GM12872 (cell line): ENCODE results near the gene CYP4F8.

Experiments used
- TF ChIP-seq, protein P1 (sequence below): IDR thresholded peaks from 3 replicates; pipeline ENCODE4 v1.5.1; 2011; ENCODE audit warnings: low read depth, mild to moderate bottlenecking, low read length, moderate library complexity; ENCODE audit not compliant: insufficient read depth

Gene CYP4F8

DNA sequence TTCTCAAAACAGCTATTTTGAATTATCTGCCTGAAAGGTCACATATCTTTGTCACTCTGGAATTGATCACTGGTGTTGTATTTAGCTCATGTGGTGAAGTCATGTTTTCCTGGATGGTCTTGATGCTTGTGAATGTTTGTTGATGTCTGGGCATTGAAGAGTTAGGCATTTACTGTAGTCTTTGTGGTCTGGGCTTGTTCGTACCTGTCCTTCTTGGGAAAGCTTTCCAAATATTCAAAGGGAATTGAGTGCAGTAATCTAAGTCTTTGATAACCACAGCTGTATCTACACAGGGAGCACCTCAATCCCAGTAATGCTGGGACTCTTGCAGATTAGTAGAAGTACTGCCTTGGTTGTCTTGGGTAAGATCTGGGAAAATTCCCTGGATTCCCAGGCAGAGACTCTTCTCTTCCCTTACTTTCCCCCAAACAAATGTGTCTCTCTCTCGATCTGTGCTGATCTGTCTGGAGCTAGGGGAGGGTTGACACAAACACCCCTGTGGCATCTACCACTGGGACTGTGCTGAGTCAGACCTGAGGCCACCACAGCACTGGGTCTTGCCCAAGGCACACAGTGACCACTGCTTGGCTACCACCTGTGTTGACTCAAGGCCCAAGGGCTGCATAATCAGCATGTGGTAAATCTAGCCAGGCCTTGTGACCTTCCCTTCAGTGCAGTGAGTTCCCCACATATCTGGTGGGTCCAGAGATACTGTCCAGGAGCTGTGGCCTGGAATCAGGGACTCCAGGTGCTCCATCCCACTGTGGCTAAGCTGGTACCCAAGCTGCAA lies 20.2 kb downstream of the CYP4F8 start:
- TF ChIP-seq, protein P1, sequence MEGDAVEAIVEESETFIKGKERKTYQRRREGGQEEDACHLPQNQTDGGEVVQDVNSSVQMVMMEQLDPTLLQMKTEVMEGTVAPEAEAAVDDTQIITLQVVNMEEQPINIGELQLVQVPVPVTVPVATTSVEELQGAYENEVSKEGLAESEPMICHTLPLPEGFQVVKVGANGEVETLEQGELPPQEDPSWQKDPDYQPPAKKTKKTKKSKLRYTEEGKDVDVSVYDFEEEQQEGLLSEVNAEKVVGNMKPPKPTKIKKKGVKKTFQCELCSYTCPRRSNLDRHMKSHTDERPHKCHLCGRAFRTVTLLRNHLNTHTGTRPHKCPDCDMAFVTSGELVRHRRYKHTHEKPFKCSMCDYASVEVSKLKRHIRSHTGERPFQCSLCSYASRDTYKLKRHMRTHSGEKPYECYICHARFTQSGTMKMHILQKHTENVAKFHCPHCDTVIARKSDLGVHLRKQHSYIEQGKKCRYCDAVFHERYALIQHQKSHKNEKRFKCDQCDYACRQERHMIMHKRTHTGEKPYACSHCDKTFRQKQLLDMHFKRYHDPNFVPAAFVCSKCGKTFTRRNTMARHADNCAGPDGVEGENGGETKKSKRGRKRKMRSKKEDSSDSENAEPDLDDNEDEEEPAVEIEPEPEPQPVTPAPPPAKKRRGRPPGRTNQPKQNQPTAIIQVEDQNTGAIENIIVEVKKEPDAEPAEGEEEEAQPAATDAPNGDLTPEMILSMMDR, result no peak

DNA sequence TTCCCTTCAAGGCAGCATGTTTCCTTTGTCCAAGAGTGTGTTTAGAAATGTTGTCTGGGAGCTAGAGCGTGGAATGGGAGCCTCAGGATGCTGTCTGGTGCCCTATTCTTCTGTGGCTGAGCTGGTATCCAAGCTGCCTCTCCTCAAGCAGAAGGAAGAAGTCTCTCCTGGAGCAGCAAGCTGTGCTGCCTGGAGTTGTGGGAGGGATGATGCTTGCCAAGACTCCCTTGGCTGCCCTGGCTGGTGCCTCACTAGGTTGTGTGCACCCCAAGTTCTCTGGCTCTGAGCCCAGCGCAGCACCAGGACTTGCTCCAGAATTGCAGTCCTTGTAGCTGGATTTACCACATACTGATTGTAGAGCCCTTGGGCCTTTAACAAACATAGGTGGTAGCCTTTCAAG lies 21.0 kb downstream of the CYP4F8 start:
- TF ChIP-seq, protein P1, result no peak

DNA sequence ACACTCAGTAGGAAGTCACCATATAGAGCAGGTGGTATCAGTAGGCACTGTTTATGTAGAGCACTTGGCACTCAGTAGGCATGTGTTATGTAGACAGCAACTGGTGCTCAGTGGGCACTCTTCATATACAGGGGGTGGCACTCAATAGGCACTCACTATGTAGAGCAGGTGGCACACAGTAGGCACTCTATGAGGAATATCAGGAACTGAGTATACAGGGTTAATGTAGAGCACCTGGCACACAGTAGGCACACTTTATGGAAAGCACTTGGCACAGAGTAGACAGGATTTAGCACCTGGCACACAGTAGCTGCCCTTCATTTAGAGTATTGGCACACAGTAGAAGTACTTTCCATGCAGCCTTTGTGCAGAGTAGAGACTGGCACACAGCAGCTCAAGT lies 24.6 kb downstream of the CYP4F8 start:
- TF ChIP-seq, protein P1, result no peak

DNA sequence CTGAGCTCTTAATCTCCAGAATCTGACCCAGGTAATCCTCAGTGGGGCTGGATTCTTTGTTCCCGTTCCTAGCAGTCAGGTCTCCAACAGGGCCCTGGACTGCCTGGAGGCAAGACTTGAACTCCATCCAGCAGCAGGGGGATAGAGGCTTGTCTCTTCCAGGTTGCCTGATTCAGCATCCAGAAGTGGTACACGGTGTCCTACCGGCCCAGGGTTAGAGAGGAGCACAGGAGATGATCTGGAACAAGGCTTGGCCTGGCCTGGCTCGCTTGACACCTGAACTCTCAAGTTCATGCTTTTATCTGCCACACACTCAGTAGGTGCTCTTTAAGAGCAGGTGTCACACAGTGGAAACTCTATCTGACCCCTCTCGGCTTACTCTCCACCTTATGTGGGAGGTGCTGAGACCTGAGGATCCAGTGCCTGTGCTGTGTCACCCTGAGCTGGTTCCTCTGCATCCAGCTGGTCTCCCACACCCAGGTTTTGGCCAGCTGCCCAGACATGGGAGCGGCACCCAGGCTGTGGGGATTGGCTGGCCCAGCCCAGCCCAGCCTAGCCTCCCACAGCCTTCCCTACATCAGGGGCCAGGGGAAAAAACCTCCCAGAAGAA lies 25.4 kb downstream of the CYP4F8 start, which contains the start of gene CYP4F3:
CYP4F3 (plus strand) TSS at position 604 of the 610 bp plus-strand sequence. CDS start 519 bp downstream, outside the sequence.
- TF ChIP-seq, protein P1, result no peak

DNA sequence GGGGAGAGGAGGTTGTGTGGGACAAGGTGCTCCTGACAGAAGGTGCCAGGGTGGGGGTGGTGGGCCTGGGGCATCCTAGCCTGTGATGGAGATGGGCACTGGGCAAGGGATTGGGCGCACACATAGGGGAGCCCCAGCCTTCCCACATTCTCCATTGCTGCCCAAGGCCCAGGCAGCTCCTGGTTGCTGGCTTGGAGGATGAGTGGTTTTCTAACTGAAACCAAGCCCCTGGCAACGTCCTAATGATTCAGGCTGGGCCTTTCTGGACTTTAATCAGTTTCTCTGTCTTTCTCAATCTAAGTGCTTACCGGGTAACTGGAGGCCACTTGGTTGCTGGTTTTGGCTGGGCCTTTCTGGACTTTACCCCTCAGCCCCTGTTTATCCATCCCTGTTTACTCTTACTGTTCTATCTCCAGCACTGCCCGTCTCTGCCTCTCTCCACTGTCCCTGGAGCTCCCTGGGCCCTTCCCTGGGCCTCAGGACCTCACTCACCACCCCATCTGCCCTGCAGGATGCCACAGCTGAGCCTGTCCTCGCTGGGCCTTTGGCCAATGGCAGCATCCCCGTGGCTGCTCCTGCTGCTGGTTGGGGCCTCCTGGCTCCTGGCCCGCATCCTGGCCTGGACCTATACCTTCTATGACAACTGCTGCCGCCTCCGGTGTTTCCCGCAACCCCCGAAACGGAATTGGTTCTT lies 26.0 kb downstream of the CYP4F8 start:
- TF ChIP-seq, protein P1, result no peak

DNA sequence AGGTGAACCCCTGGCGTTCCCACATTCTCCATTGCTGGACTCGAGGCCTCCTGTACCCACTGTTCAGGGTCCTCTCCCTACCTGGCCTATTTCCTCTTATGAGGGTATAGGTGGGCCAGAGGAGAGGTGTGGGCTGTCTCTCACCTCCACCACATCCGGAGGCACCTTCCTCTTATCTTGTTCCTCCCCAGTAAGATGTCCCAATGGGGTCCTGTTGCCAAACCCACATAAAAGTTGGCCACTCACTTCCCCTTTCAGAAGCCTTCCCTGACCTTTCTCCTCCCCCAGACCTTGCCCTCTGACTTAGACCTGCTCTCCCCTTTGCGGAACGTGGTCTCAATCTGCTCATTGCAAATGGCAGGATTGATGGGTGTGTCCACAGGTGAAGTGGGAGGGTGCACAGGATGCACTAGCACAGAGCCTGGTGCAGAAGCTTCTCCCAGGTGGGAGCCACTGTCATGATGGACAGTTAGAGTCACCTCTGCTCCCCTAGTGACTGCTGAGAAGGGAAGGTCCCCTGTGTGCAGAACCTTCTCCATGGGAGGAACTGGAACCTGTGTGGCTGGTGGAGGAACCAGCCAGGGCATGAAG lies 27.0 kb downstream of the CYP4F8 start:
- TF ChIP-seq, protein P1, result no peak

DNA sequence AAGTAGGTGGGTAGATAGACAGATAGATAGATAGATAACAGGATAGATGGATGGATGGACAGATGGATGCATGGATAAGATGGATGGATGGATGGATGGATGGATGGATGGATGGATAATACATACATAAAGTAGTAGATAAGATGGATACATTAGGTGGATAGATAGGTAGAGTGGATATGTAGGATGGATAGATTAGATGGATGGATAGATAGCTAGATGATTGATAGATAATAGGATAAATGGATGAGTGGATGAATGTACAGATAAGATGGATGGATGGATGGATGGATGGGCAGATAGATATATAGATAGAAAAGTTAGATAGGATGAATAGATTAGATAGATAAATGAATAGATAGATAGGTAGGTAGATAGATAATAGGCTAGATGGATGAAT lies 27.8 kb downstream of the CYP4F8 start:
- TF ChIP-seq, protein P1, result no peak
